Keratinocyte (primary cell): Measurements from ENCODE around the gene UGT1A10. TPM values are rescaled to one million over a fixed set of nuclear protein-coding genes. Genes with fewer than 3 reads are reported as not detected.

Experiments
- DNase-seq: peaks from one replicate; pipeline ENCODE4 v3.0.0-alpha.2; 2011; ENCODE audit warnings: low read depth, missing footprints, low spot score
- FAIRE-seq: peaks from 2 replicates; lab custom pipeline; 2011; peaks lifted over from hg19 to GRCh38; lab: Jason Lieb, UNC
- H2AFZ ChIP-seq: 2 replicates; pipeline ENCODE4 v1.6.0; 2012; ENCODE audit warnings: low read length, control low read depth, inconsistent platforms; ENCODE audit not compliant: control insufficient read depth
- H3K27ac ChIP-seq: 2 replicates; pipeline ENCODE4 v1.5.1; 2011; ENCODE audit warnings: low read length; ENCODE audit not compliant: control insufficient read depth, insufficient read depth
- H3K27me3 ChIP-seq: 3 replicates; pipeline ENCODE4 v1.6.0; 2011; ENCODE audit warnings: low read length; ENCODE audit not compliant: control insufficient read depth, insufficient read depth; ENCODE audit errors: extremely low read depth
- H3K36me3 ChIP-seq, 2 experiments: 2 replicates in 1 of 2; 3 replicates in 1 of 2; pipeline ENCODE4 v1.5.1; 2011; ENCODE audit warnings: low read length in 2 of 2, mild to moderate bottlenecking in 1 of 2; ENCODE audit not compliant: control insufficient read depth in 2 of 2, insufficient read depth in 2 of 2; ENCODE audit errors: extremely low read depth in 1 of 2
- H3K4me1 ChIP-seq: 3 replicates; pipeline ENCODE4 v1.5.1; 2011; ENCODE audit warnings: low read length; ENCODE audit not compliant: control insufficient read depth, insufficient read depth; ENCODE audit errors: extremely low read depth
- H3K4me2 ChIP-seq: 3 replicates; pipeline ENCODE4 v1.6.0; 2011; ENCODE audit warnings: low read depth, low read length; ENCODE audit not compliant: control insufficient read depth, insufficient read depth; ENCODE audit errors: extremely low read depth
- H3K4me3 ChIP-seq, 3 experiments: fragments of 200-600 bp in 1 of 3; sonication (generic) in 1 of 3; 2 replicates in 2 of 3; 3 replicates in 1 of 3; pipeline ENCODE4 v1.5.1; 2011 to 2016; ENCODE audit warnings: low read length in 3 of 3, mild to moderate bottlenecking in 3 of 3, control low read depth in 2 of 3, inconsistent platforms in 1 of 3, low read depth in 1 of 3, mixed read lengths in 1 of 3, mixed run types in 1 of 3, moderate library complexity in 1 of 3; ENCODE audit not compliant: control insufficient read depth in 2 of 3, insufficient read depth in 2 of 3; ENCODE audit errors: extremely low read depth in 1 of 3
- H3K79me2 ChIP-seq: 2 replicates; pipeline ENCODE4 v1.6.0; 2012; ENCODE audit warnings: low read length; ENCODE audit not compliant: control insufficient read depth, insufficient read depth
- H3K9ac ChIP-seq: 3 replicates; pipeline ENCODE4 v1.6.0; 2011; ENCODE audit warnings: low read length; ENCODE audit not compliant: control insufficient read depth, insufficient read depth; ENCODE audit errors: extremely low read depth
- H3K9me1 ChIP-seq: 3 replicates; pipeline ENCODE4 v1.6.0; 2011; ENCODE audit warnings: low read length; ENCODE audit not compliant: control insufficient read depth, insufficient read depth; ENCODE audit errors: extremely low read depth
- H3K9me3 ChIP-seq: 2 replicates; pipeline ENCODE4 v1.5.1; 2012; ENCODE audit warnings: low read depth, low read length; ENCODE audit not compliant: control insufficient read depth
- H4K20me1 ChIP-seq: 3 replicates; pipeline ENCODE4 v1.6.0; 2011; ENCODE audit warnings: low read length; ENCODE audit not compliant: control insufficient read depth, insufficient read depth; ENCODE audit errors: extremely low read depth
- EZH2 ChIP-seq: IDR thresholded peaks from one replicate; pipeline ENCODE4 v1.6.1; 2012; ENCODE audit warnings: inconsistent platforms, mild to moderate bottlenecking, low read length, moderate library complexity
- dilution Hi-C: fragments of 300-500 bp; cut with MboI; formaldehyde crosslinking; loops from one replicate; pipeline ENCODE4 v1.7.0; 2020; ENCODE audit warnings: low sequenced_read_pairs; ENCODE audit not compliant: extremely low pct_ligation_motif_present
- polyA plus RNA-seq, 5 experiments: library from polyadenylated mRNA; depleted of rRNA in 3 of 5; stranded (reverse) in 3 of 5; stranded (forward) in 1 of 5; unstranded in 1 of 5; fragments of >200 nt; gene quantifications; 1 replicate in 1 of 5; 2 replicates in 3 of 5; 3 replicates in 1 of 5; pipeline versions ENCODE4 v1.2.1 to v1.2.3, GENCODE V29; 2011 to 2012; ENCODE audit warnings: missing spikeins in 2 of 5, low read depth in 1 of 5, low replicate concordance in 1 of 5
- TF ChIP-seq, protein P1 (sequence below), 3 experiments: IDR thresholded peaks in 1 of 3; conservative IDR thresholded peaks in 1 of 3; optimal IDR thresholded peaks in 1 of 3; 2 replicates in 2 of 3; 3 replicates in 1 of 3; pipeline versions ENCODE3 to v1.5.1; 2011; ENCODE audit warnings: low read length in 3 of 3, mild to moderate bottlenecking in 3 of 3, moderate library complexity in 2 of 3, control low read depth in 1 of 3, inconsistent platforms in 1 of 3; ENCODE audit not compliant: insufficient read depth in 2 of 3; ENCODE audit errors: extremely low read depth in 1 of 3

Gene UGT1A10
- polyA plus RNA-seq, 1 donor (not counting 4 experiments of a cell fraction or from before 2014, with no cell fraction given), result 2.0 TPM

DNA sequence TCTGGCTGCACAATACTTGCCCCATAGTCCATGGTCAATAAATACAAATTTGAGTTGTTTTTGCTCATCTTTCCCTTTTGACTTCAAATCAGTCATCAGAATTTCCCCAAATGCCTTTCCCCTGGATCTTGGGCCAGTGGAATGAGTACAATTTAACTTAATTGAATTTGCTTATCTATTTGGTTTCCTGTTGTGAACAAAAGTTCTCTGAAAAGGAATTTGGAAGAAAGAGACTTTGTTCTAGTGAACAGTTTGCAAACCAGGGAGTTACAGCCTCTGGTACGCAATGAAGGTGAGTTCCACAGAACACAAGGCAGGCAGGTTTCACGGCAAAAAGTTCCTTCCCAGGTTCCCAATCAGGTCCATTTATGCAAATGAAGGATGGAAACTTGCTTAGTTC, 122.6 kb downstream of the UGT1A10 start:
- Histone ChIP-seq H3K27me3 (no peaks in the 10 kb centered on the region), H3K4me2 (no peak overlapping the region), H4K20me1 (no peaks in the 10 kb centered on the region), H3K9ac (no peak overlapping the region), H2AFZ (no peak overlapping the region), H3K79me2 (peaks cover 5% of the 10 kb centered on the region), H3K9me1 (no peaks in the 10 kb centered on the region), H3K4me1 (peaks cover 24% of the 10 kb centered on the region), H3K36me3 (peaks cover 2 to 3% of the 10 kb centered on the region in 2 experiments), H3K27ac (no peak overlapping the region), H3K4me3 (no peak overlapping the region), H3K9me3 (no peaks in the 10 kb centered on the region)
- dilution Hi-C loops, result no loop called here
- no peak for DNase-seq
- no peak for FAIRE-seq
- TF ChIP-seq, protein P1, sequence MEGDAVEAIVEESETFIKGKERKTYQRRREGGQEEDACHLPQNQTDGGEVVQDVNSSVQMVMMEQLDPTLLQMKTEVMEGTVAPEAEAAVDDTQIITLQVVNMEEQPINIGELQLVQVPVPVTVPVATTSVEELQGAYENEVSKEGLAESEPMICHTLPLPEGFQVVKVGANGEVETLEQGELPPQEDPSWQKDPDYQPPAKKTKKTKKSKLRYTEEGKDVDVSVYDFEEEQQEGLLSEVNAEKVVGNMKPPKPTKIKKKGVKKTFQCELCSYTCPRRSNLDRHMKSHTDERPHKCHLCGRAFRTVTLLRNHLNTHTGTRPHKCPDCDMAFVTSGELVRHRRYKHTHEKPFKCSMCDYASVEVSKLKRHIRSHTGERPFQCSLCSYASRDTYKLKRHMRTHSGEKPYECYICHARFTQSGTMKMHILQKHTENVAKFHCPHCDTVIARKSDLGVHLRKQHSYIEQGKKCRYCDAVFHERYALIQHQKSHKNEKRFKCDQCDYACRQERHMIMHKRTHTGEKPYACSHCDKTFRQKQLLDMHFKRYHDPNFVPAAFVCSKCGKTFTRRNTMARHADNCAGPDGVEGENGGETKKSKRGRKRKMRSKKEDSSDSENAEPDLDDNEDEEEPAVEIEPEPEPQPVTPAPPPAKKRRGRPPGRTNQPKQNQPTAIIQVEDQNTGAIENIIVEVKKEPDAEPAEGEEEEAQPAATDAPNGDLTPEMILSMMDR (optimal IDR thresholded peaks at IDR 0.05 in 1 of 3, IDR thresholded peaks at IDR 0.05 in 1 of 3, conservative IDR thresholded peaks at IDR 0.05 in 1 of 3; ENCODE audit: extremely low read depth in 1 of 3, insufficient read depth in 2 of 3, low read length in 3 of 3), result no peak
- TF ChIP-seq EZH2, result no peak

DNA sequence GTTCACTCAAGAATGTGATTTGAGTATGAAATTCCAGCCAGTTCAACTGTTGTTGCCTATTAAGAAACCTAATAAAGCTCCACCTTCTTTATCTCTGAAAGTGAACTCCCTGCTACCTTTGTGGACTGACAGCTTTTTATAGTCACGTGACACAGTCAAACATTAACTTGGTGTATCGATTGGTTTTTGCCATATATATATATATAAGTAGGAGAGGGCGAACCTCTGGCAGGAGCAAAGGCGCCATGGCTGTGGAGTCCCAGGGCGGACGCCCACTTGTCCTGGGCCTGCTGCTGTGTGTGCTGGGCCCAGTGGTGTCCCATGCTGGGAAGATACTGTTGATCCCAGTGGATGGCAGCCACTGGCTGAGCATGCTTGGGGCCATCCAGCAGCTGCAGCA, 123.8 kb downstream of the UGT1A10 start, which contains the start of gene UGT1A1:
Gene UGT1A1 (plus strand): TSS at position 228 of the 400 bp plus-strand sequence. CDS start 18 bp downstream, at position 246.
- DNase-seq (no peak), FAIRE-seq (no peak)
- H3K4me3 ChIP-seq, result no peak within 1 kb of the TSS
- no peaks in the 10 kb centered on the region for H3K9me1 ChIP-seq
- no peak for TF ChIP-seq EZH2
- TF ChIP-seq, protein P1 (optimal IDR thresholded peaks at IDR 0.05 in 1 of 3, IDR thresholded peaks at IDR 0.05 in 1 of 3, conservative IDR thresholded peaks at IDR 0.05 in 1 of 3; ENCODE audit: extremely low read depth in 1 of 3, insufficient read depth in 2 of 3, low read length in 3 of 3), result no peak
- peak within 1 kb of the TSS; percentile 0 for H3K27ac ChIP-seq
- H3K4me1 ChIP-seq, result peaks cover 34% of the 10 kb centered on the region
- H4K20me1 ChIP-seq, result no peaks in the 10 kb centered on the region
- dilution Hi-C loops, result no loop called here
- H3K9me3 ChIP-seq, result no peaks in the 10 kb centered on the region
- H3K9ac ChIP-seq, result no peak within 1 kb of the TSS
- H3K79me2 ChIP-seq, result peaks cover 9% of the 10 kb centered on the region
- H3K36me3 ChIP-seq, result peaks cover 0 to 1% of the 10 kb centered on the region in 2 experiments
- H2AFZ ChIP-seq, result no peak within 1 kb of the TSS
- H3K27me3 ChIP-seq, result no peaks in the 10 kb centered on the region
- peak within 1 kb of the TSS; percentile 80 for H3K4me2 ChIP-seq
